ENCODE measurements around the gene SLC9A9.

DNA sequence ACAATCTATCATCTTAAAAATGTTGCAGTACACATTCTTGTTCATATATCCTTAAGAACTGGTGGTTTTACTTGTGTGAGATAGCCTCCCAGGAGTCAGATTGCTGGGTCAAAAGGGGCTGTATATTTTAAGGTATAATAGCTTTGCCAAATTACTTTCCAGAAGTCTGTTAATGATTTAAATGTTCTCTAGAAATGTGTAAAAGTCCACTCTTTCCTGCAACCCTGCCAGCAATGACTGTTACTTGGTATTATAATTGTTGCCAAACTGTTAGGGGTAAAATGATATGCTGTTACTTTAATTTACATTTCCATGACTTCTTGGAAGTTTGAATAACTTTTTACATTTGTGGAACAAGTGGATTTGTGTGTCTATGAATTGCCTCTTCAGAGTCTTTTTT lies 170.8 kb downstream of the SLC9A9 start:
- TF ChIP-seq EZH2 (IDR thresholded peaks at IDR 0.05) (no peak), EZH2phosphoT487 (IDR thresholded peaks at IDR 0.05) (no peak)
- TF ChIP-seq, protein P1, sequence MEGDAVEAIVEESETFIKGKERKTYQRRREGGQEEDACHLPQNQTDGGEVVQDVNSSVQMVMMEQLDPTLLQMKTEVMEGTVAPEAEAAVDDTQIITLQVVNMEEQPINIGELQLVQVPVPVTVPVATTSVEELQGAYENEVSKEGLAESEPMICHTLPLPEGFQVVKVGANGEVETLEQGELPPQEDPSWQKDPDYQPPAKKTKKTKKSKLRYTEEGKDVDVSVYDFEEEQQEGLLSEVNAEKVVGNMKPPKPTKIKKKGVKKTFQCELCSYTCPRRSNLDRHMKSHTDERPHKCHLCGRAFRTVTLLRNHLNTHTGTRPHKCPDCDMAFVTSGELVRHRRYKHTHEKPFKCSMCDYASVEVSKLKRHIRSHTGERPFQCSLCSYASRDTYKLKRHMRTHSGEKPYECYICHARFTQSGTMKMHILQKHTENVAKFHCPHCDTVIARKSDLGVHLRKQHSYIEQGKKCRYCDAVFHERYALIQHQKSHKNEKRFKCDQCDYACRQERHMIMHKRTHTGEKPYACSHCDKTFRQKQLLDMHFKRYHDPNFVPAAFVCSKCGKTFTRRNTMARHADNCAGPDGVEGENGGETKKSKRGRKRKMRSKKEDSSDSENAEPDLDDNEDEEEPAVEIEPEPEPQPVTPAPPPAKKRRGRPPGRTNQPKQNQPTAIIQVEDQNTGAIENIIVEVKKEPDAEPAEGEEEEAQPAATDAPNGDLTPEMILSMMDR (IDR thresholded peaks at IDR 0.05) = no peak

All from neural progenitor cell (in vitro differentiated cells).